Activated CD4-positive, alpha-beta T cell treated with anti-CD3 and anti-CD28 coated beads, Interleukin-10, Interleukin-2, amounts not matched to agents 100 ng/mL and 50 ng/mL, durations not matched to agents 16 hours and 8 hours (primary cell): ENCODE results near the gene ENTREP3.
"Not testable (repeated sequence)": the region's sequence is repeated elsewhere in the genome, so short reads cannot be mapped to it uniquely, and the experiment has no call there.

ENCODE experiments used
- DNase-seq: peaks from one replicate; pipeline ENCODE4 v3.0.0-alpha.2; 2020

The ENTREP3 gene

GRCh38 chr1:155220211-155220965 lies 34.9 kb downstream of the ENTREP3 start:
- not testable (repeated sequence) for DNase-seq

DNA sequence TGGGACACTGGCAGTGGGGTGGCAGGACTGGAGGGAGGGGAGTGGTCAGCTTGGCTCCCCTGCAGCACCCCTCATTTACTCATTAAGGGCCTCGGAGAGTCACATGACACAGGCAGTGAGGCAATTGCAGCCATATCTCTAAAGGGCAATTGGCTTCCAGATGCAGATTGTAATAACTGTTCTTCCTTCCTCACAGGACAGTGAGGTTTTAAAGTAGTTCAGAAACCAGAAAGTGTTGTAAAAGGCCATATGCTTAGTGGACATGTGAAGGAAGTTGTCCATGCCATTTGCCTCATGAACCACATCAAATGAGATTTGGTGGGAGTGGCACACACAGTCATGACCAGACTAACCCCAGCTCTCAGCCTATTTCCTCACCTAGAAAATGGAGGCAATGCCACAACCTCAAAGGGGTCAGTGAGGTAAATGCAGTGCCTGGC lies 35.7 kb downstream of the ENTREP3 start:
- DNase-seq: peak; percentile 34

GRCh38 chr1:155218854-155219591 lies 36.3 kb downstream of the ENTREP3 start:
- peak; percentile 55 for DNase-seq

GRCh38 chr1:155214702-155215101 lies 40.6 kb downstream of the ENTREP3 start:
- not testable (repeated sequence) for DNase-seq

GRCh38 chr1:155212051-155212440 lies 43.2 kb downstream of the ENTREP3 start:
- DNase-seq: not testable (repeated sequence)

GRCh38 chr1:155211381-155212050 lies 43.8 kb downstream of the ENTREP3 start:
- not testable (repeated sequence) for DNase-seq

- no peak for DNase-seq
These were observed 44.8 kb downstream of the ENTREP3 start for GRCh38 chr1:155210314-155211104.

DNA sequence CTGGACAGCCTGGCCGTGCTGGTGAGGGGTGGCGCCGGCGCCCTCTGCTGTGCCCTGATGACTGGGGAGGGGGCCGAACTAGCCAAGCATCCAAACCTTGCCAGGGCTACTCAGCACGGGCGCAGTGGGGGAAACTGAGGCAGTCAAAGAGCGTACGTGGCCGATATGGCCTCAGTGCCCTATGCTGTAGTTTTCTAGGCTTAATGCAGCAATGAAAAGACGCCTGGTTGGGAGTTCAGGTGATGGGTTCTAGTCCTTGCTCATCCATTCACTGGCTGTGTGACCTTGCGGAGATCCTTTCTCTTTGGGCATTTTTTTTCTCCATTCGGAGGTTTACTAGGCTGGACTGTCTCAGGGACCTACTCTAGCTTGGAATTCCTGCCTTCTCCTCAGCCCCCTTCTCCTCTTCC lies 46.0 kb downstream of the ENTREP3 start:
- DNase-seq: no peak

GRCh38 chr1:155208541-155209311 lies 46.6 kb downstream of the ENTREP3 start, which contains the start of gene MTX1:
Gene MTX1, plus strand, starts transcription at chr1:155208695. Its CDS starts 110 bp downstream, at chr1:155208805.
- peak; percentile 90 for DNase-seq

GRCh38 chr1:155207806-155208540 lies 47.3 kb downstream of the ENTREP3 start, which contains the start of gene THBS3:
Gene THBS3, minus strand, starts transcription at chr1:155207897. Its CDS starts 21 bp downstream, at chr1:155207876.
- no peak for DNase-seq

DNA sequence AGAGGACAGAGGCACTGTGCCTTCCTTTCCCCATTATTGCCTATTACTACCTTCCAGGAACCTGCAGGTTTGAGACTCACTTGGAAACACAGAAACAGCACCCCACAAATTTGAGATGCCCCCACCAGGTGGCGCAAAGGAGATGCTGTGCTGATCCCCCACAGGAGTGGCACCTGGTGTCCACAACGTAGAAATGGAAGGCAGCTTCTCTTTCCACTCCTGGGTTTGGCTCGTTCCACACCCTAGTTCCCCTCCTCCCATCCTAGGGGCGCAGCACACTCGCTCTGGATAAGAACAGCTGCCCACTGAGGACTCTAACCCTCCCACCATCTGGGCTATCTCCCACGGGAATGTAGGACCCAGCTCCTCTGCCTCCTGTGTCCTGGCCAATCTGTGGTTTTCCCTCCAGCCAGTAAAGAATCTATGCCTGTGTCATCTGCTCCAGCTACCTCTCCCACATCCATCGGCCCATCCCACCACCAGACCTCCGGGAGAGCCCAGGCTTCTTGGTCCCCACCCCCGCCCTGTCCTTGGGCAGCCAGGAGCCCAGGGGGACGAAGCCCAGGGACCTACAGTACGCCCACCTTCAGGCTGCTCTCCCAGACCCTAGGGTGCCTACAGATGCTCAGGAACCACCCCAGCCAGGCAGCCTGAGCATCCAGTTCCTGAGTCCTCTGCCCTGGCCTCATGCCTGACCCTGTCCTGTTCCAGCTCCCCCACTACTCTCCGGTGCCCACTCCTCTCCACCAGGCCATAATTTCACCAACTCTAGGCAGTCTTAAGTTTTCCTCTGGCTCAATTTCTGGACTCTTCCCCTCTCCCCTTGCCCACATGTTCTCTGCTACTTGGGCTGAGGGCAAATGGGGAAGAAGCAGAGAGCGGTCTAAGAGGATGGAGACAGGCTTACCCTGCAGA lies 48.1 kb downstream of the ENTREP3 start:
- DNase-seq: peak; percentile 91

GRCh38 chr1:155205969-155206593 lies 49.2 kb downstream of the ENTREP3 start:
- no peak for DNase-seq

DNA sequence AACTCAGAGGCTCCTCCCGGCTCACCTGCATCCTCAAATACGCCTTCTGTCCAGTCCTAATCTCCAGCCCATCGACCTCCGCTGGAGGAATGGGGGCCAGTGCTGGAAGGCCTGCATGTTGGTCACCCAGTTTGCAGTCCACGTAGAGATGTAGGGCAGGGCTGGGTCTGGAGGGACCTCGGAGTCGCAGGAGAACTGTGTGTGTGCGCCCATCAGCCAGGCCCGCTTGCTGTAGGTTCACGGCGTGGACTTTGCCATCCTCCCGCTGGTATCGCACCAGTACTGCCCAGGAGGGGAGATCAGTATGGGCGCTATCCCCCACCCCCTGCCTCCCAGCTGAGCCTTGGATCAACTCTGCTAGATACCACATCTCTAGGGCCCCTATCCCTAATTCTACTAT lies 50.2 kb downstream of the ENTREP3 start:
- no peak for DNase-seq

DNA sequence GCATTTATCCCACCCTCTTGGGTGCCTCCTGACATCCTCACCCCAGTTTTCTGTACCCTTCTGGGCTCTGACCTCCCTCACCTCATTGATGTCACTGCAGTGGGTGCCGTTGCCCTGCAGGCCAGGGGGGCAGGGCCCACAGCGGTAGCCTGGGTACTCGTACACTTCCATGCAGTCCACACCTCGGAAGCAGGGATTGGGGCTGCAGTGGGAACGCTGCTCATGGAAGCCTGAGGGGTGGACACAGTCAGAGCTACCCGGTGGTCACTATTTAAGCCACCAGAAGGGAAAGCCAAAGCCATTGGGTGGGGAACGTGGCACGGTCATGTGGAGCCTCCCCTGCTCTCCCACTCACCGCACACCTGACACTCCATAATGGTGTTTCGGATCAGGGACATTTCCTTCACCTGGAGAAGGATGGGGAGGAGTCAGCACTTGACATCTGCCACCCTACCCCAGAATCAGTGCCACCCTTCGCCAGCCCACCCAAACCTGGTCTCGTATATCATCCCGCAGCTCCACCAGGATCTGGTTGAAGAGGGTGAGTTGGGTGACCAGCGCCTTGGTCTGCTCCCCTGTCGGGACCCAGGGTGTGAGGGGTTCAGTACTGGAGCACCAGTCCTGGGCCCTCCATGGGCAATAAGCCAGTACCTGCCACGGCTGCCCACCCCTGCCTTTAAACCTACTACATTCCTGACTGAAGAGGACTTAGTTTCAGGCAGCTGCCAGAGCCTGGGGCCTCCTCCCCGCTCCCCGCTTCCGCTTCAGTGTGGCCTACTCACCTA lies 52.4 kb downstream of the ENTREP3 start:
- DNase-seq: no peak

- DNase-seq: no peak
These were observed 53.1 kb downstream of the ENTREP3 start for GRCh38 chr1:155202198-155202597.

GRCh38 chr1:155200920-155201319 lies 54.4 kb downstream of the ENTREP3 start:
- no peak for DNase-seq

DNA sequence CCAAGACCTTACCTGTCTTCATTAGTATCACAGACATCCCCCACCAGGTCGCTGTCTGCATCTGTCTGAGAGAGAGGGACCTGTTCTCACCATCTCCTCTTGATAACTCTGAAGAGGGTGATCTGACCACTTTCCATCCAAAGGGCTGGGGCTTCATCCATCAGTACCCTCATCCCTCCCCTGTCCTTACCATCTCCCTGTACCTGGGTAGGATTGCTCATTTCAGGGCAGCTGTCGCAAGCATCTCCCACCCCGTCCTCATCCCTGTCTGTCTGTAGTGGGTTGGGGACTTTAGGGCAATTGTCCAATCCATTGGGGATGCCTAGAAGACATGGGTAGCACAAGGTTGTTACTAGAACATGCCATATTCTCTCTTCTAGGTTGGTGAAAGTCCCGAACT lies 55.5 kb downstream of the ENTREP3 start:
- DNase-seq: no peak

DNA sequence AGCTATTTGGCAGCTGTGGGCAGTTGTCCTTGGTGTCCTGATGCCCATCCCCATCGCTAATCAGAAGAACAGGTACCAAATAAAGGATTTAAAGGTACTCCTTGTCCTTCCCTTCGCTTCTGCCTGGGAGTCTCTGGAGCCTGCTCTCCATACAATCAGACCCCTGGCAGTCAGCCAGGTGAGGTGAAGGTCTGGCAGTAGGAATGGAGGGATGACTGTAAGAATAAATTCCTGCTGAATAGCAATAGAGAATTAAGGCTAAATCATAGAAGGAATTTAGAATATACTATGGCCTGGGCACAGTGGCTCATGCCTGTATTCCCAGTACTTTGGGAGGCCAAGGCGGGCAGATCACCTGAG lies 56.8 kb downstream of the ENTREP3 start:
- no peak for DNase-seq
